Tibial artery (tissue), 4 donors: ENCODE measurements around the gene RAB33A.

Experiments used
- DNase-seq, 2 donors: peaks; one replicate each; pipeline ENCODE4 v3.0.0-alpha.2; 2019
- H3K27ac ChIP-seq, 2 donors: fragments of 200-600 bp; sonication (generic) in 1 of 2; 1 replicate in 1 of 2; 2 replicates in 1 of 2; pipeline ENCODE4 v1.5.1; 2018 to 2019; ENCODE audit warnings: mild to moderate bottlenecking in 1 of 2
- H3K27me3 ChIP-seq, 2 donors: fragments of 200-600 bp; sonication (generic) in 1 of 2; one replicate each; pipeline versions ENCODE4 v1.5.1 to v1.6.0; 2016 to 2019
- H3K36me3 ChIP-seq, 3 donors: fragments of 200-600 bp; sonication (generic) in 2 of 3; one replicate each; pipeline ENCODE4 v1.5.1; 2016 to 2019; ENCODE audit warnings: mild to moderate bottlenecking in 2 of 3
- H3K4me1 ChIP-seq, 4 donors: fragments of 200-600 bp; sonication (generic) in 2 of 4; 1 replicate in 3 of 4; 2 replicates in 1 of 4; pipeline ENCODE4 v1.5.1; 2016 to 2019
- H3K4me3 ChIP-seq, 2 donors: fragments of 200-600 bp; sonication (generic) in 1 of 2; 1 replicate in 1 of 2; 2 replicates in 1 of 2; pipeline ENCODE4 v1.5.1; 2018 to 2019; ENCODE audit warnings: mild to moderate bottlenecking in 2 of 2
- H3K9me3 ChIP-seq, 3 donors: fragments of 200-600 bp; sonication (generic) in 1 of 3; one replicate each; pipeline ENCODE4 v1.5.1; 2016 to 2019
- CTCF ChIP-seq, 2 experiments: fragments of 200-600 bp in 1 of 2; fragments of 450-650 bp in 1 of 2; IDR thresholded peaks; one replicate each; pipeline ENCODE4 v1.5.1; 2017 to 2019; ENCODE audit warnings: antibody characterized with exemption in 2 of 2, mild to moderate bottlenecking in 1 of 2, moderate library complexity in 1 of 2
- intact Hi-C: fragments of 100-400 bp; cut with DNase I; formaldehyde crosslinking; loops from one replicate; pipeline ENCODE4 v1.15.0; 2023; ENCODE audit warnings: low total_unique reads

RAB33A gene

GRCh38 chrX:130176942-130177341 is 5.2 kb downstream of the RAB33A start:
- no peaks in the 10 kb centered on the region for H3K9me3 ChIP-seq
- no peak overlapping the region for H3K27ac ChIP-seq
- no peak for TF ChIP-seq CTCF (IDR thresholded peaks at IDR 0.05)
- H3K4me3 ChIP-seq, result no peak overlapping the region
- H3K27me3 ChIP-seq, result no peaks in the 10 kb centered on the region
- peaks cover 0 to 31% (median 8%) of the 10 kb centered on the region in 4 donors for H3K4me1 ChIP-seq
- no peaks in the 10 kb centered on the region for H3K36me3 ChIP-seq
- intact Hi-C loops, result loop anchor here (5.0 kb wide), 1 partner anchor 65 kb away; the partner anchor contains the start of gene ELF4
- no peak for DNase-seq

- Histone ChIP-seq H3K27me3 (no peaks in the 10 kb centered on the region), H3K4me3 (no peak overlapping the region), H3K27ac (no peak overlapping the region), H3K9me3 (no peaks in the 10 kb centered on the region), H3K4me1 (peaks cover 0 to 10% (median 2%) of the 10 kb centered on the region in 4 donors), H3K36me3 (no peaks in the 10 kb centered on the region)
- no peak for DNase-seq
- TF ChIP-seq CTCF (IDR thresholded peaks at IDR 0.05), result no peak
- intact Hi-C loops, result loop anchor here (5.0 kb wide), 1 partner anchor 67 kb away; the partner anchor contains the start of gene ELF4
These were observed 7.4 kb downstream of the RAB33A start for GRCh38 chrX:130179170-130179569.

GRCh38 chrX:130179579-130180215 is 7.9 kb downstream of the RAB33A start:
- intact Hi-C loops, result loop anchor here (5.0 kb wide), 1 partner anchor 67 kb away; the partner anchor contains the start of gene ELF4
- Histone ChIP-seq H3K4me3 (no peak overlapping the region), H3K27me3 (no peaks in the 10 kb centered on the region), H3K27ac (no peak overlapping the region), H3K36me3 (no peaks in the 10 kb centered on the region), H3K4me1 (peaks cover 0 to 5% (median under 1%) of the 10 kb centered on the region in 4 donors), H3K9me3 (no peaks in the 10 kb centered on the region)
- no peak for TF ChIP-seq CTCF (IDR thresholded peaks at IDR 0.05)
- no peak for DNase-seq

- H3K4me1 ChIP-seq, result no peaks in the 10 kb centered on the region
- H3K4me3 ChIP-seq, result no peak overlapping the region
- no peaks in the 10 kb centered on the region for H3K9me3 ChIP-seq
- TF ChIP-seq CTCF (IDR thresholded peaks at IDR 0.05), result no peak
- no peaks in the 10 kb centered on the region for H3K36me3 ChIP-seq
- H3K27ac ChIP-seq, result no peak overlapping the region
- no peak for DNase-seq
- intact Hi-C loops, result no loop called here
- H3K27me3 ChIP-seq, result no peaks in the 10 kb centered on the region
These were observed 12.4 kb downstream of the RAB33A start for GRCh38 chrX:130184168-130184567.

GRCh38 chrX:130184857-130185256 is 13.1 kb downstream of the RAB33A start:
- no peak for TF ChIP-seq CTCF (IDR thresholded peaks at IDR 0.05)

More at GRCh38 chrX:130184857-130185256, 13.1 kb downstream of the RAB33A start:
- no peaks in the 10 kb centered on the region for H3K27me3 ChIP-seq
- H3K4me1 ChIP-seq, result no peaks in the 10 kb centered on the region
- DNase-seq, result no peak
- intact Hi-C loops, result no loop called here
- no peak overlapping the region for H3K27ac ChIP-seq
- H3K4me3 ChIP-seq, result no peak overlapping the region
- no peaks in the 10 kb centered on the region for H3K9me3 ChIP-seq
- H3K36me3 ChIP-seq, result no peaks in the 10 kb centered on the region
